ENCODE data around the gene GC.

- TF ChIP-seq CTCF (IDR thresholded peaks at IDR 0.05) (no peak), POLR2A (IDR thresholded peaks at IDR 0.05) (no peak)
Measured at GRCh38 chr4:71729856-71730255, 54.0 kb downstream of the GC start.

Measured in thyroid gland (tissue), 4 donors.